Posterior cingulate gyrus (tissue), 11 donors: Measurements from ENCODE around the gene SPAG7.

Experiments
- DNase-seq, 10 donors: peaks; one replicate each; pipeline versions ENCODE4 v3.0.0 to v3.0.0-alpha.2; 2020 to 2021; ENCODE audit warnings: mixed read lengths in 3 of 10
- intact Hi-C: fragments of 100-400 bp; cut with DNase I; formaldehyde crosslinking; loops from one replicate; pipeline ENCODE4 v1.15.1; 2023

The SPAG7 gene

DNA sequence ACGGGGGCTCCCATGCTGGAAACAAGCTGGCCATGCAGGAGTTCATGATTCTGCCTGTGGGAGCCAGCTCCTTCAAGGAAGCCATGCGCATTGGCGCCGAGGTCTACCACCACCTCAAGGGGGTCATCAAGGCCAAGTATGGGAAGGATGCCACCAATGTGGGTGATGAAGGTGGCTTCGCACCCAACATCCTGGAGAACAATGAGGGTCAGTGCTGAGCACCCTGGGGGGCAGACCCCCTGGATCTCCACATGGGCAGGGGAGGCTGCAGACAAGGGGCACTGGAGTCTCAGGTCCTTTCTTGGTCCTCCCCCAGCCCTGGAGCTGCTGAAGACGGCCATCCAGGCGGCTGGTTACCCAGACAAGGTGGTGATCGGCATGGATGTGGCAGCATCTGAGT, 12.5 kb downstream of the SPAG7 start:
- intact Hi-C loops, result no loop called here
- peak in 2 of 10 donors; percentile 55 to 66 for DNase-seq

DNA sequence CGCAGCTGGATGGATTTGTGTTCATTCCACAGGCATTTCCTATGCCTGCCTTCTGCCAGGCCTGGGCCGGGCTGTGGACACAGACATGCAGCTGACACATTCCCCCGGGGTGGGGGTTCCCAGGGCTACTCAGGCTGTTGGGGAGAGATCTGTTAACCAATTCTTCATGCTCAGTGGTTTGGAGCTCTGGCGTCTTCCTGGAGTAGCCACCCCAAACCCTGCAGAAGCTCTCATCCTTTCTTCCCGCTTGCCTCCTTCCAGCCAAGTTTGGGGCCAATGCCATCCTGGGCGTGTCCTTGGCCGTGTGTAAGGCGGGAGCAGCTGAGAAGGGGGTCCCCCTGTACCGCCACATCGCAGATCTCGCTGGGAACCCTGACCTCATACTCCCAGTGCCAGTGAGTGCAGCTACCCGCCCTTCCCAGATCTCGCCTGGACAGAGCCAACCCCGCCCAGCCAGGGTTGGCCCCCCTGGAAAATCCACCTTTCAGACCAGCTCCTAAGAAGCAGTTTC, 14.1 kb downstream of the SPAG7 start:
- DNase-seq, result peak in 2 of 10 donors; percentile 45 to 77
- intact Hi-C loops, result no loop called here

GRCh38 chr17:4951486-4951885, 16.1 kb downstream of the SPAG7 start:
- intact Hi-C loops, result no loop called here
- peak in 1 of 10 donors; percentile 28 for DNase-seq

- peak in 1 of 10 donors; percentile 63 for DNase-seq
- intact Hi-C loops, result no loop called here
Measured at GRCh38 chr17:4950746-4951204, 16.8 kb downstream of the SPAG7 start, which contains the start of gene ENO3. ENO3 (plus strand) TSS chr17:4951119; CDS start chr17:4951830, 711 bp downstream.

DNA sequence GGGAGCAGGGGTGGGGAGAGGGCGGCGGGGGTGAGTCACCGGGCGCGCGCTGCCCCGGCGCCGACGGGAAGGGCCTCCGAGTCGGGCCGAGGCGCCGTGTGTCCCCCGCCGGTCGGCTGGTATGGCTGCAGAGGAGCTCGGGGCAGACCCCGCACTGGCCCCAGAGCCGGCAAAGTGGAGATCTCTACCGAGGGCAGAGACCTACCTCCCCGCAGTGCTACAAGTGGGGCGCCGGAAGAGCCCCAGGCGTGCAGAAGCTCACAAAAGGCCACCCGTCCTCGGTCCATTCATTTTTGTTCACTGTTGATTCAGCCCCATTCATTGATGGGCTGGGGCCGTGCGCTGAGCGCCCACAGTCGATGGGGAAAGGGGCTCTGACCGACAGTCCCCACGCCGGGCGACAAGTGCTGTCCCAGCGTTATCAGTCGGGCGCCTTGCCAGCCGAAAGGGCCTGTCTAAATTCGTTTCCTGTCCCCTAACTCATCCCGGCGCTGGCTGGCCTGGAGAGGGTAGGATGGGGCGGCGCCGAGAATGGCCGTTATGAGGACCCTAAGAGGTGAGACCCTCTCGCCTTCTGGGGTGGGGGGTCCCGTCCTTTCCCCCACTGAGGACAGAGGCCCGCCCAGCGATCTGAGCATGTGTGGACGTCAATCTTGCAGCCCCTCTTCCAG, 17.4 kb downstream of the SPAG7 start:
- intact Hi-C loops, result no loop called here
- DNase-seq, result peak in 3 of 10 donors; percentile 19 to 87 (median 64)

GRCh38 chr17:4949321-4950074, 18.1 kb downstream of the SPAG7 start:
- intact Hi-C loops, result loop anchor here (5.0 kb wide), 1 partner anchor 38 kb away; the partner anchor contains the start of gene CAMTA2
- peak in 2 of 10 donors; percentile 34 to 86 for DNase-seq

DNA sequence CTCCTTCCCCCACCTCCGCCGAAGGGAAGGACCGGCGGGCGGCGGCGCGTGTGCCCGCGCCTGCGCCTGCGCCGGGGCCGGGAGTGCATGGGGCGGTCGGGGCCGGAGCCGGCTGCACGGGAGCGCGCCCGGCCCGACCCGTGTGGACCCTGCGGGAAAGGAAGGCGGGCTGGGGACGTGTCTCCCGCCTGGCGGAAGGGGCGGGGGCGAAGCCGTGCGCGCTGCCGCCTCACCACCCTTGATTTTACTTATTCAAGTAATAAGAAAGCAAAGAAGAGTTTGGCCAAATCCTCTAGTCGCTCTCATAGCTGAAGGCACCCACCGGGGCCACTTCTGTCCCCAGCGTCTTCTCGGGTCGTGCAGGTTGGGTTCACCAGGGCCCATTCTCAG, 18.7 kb downstream of the SPAG7 start:
- intact Hi-C loops, result loop anchor here (1.0 to 5.0 kb wide), 2 partner anchors 18 to 38 kb away; partner anchors contain the start of genes CAMTA2 and SPAG7

DNA sequence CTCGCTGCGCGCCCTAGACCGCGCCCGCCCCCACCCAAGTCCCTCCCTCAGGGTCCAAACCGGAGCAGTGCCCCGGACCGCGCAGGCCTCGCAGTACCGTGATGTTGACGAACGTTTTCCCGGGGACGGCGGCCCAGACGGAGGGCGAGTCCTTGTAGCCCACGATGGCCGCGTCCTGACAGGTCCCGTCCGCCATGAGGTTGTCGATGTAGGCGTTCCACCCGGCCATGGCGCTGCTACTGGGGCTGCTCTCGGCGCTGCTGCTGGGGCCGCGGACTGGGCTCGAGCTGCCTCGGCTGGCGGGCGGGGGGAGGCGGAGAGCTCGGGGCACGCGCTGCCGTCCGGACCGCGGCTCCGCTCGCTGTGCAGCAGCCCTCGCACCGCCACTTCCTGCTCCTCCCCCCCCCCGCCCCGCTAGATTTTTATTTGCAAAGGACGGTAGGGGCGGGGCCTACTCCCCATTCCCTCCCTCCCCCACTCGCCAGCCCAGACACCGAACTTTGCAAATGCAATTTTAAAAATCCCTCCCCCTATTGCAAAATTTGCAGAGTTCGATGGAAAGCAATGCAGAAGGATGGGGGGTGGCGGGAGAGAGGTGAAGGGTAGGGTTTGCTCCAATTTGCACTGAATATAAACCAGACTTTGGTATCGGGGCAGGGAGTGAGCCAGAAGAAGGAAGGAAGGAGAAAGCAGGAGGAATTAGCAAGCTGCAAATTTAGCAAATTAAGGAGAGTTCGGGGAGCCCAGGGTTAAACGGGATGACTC, 19.3 kb downstream of the SPAG7 start, which contains the start of gene PFN1:
Gene PFN1, minus strand, starts transcription at position 365 of the 765 bp plus-strand sequence. Its CDS starts 136 bp downstream, at position 229.
- DNase-seq, result peak; percentile 63 to 96 (median 80)
- intact Hi-C loops, result loop anchor here (1.0 to 5.0 kb wide), 2 partner anchors 19 to 39 kb away; partner anchors contain the start of genes CAMTA2 and SPAG7

More for the DNA sequence above, 18.7 kb downstream of the SPAG7 start:
- peak; percentile 55 to 96 (median 69) for DNase-seq

DNA sequence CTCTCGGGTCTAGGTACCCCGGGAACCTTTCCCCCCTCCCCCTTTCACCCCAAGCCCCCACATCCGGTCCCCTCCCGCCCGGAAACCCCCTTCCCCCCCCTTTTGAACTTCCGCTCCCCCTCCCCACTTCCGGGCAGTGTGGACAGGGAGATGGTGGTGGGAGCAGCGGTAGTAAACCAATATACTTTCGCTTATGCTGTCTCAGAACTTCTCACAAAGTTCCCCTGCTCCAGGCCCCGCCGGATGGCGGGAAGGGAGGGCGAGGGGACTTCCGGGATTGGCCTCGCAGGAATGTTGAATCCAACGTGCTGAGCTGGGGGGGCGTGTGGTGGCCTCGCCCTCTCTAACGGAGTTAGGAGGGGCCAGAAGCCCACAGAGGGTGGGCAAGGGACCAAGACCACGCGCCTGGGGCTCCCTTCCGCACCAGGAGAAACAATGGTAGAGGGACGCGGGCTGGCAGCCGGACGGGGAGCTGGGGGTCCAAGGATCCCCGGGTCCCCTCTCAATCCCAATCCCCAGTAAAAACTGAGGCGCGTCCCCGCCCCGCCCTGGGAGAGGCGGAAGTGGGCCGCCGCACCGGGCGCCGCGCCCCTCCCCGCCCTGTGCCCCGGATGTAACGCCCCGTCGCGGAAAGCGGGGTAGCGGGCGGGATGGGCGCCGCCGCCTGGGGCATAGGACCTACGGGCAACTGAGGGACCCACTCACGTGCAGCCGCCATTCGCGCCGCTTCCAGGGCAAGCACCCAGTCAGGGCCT, 20.0 kb downstream of the SPAG7 start:
- intact Hi-C loops, result loop anchor here (1.0 to 5.0 kb wide), 2 partner anchors 20 to 40 kb away; partner anchors contain the start of genes CAMTA2 and SPAG7
- peak in 6 of 10 donors; percentile 31 to 90 (median 44) for DNase-seq

GRCh38 chr17:4947010-4947410, 20.6 kb downstream of the SPAG7 start:
- intact Hi-C loops, result loop anchor here (5.0 kb wide), 1 partner anchor 40 kb away; the partner anchor contains the start of gene CAMTA2
- peak in 1 of 10 donors; percentile 39 for DNase-seq

DNA sequence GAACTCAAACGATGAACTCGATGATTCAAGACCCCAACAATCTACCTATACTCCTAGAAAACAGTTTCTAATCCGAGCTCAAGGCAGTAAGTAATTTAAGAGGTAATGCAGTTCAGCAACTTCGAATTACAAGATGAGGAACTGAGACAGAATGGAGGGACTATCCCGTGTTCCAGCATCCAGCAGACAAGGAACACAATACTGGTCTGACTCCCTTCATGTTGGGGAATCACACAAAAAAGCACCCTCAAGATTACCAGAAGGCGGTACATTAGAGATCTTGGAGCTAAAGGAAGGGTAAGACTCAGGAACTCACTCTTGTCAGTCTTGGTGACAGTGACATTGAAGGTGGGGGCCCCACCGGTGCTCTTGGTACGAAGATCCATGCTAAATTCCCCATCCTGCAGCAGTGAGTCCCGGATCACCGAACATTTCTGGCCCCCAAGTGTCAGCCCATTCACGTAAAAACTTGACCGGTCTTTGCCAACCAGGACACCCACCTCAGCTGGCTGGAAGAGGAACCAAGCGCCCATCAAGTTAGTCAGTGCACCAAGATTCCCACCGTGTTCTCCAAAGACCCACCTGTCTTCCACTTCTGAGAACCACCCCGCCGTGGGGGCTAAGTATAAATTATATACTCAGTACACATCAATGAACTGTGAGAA, 21.2 kb downstream of the SPAG7 start:
- DNase-seq, result no peak
- intact Hi-C loops, result loop anchor here (5.0 kb wide), 1 partner anchor 41 kb away; the partner anchor contains the start of gene CAMTA2

- intact Hi-C loops, result loop anchor here (5.0 kb wide), 1 partner anchor 41 kb away; the partner anchor contains the start of gene CAMTA2
- no peak for DNase-seq
Measured at GRCh38 chr17:4945944-4946280, 21.7 kb downstream of the SPAG7 start.

- DNase-seq, result peak in 7 of 10 donors; percentile 26 to 92 (median 74)
- intact Hi-C loops, result loop anchor here (5.0 kb wide), 1 partner anchor 42 kb away; the partner anchor contains the start of gene CAMTA2
Measured at GRCh38 chr17:4945176-4945943, 22.3 kb downstream of the SPAG7 start.

- peak in 2 of 10 donors; percentile 44 to 74 for DNase-seq
- intact Hi-C loops, result loop anchor here (5.0 kb wide), 1 partner anchor 43 kb away; the partner anchor contains the start of gene CAMTA2
Measured at GRCh38 chr17:4944554-4945175, 23.0 kb downstream of the SPAG7 start.

DNA sequence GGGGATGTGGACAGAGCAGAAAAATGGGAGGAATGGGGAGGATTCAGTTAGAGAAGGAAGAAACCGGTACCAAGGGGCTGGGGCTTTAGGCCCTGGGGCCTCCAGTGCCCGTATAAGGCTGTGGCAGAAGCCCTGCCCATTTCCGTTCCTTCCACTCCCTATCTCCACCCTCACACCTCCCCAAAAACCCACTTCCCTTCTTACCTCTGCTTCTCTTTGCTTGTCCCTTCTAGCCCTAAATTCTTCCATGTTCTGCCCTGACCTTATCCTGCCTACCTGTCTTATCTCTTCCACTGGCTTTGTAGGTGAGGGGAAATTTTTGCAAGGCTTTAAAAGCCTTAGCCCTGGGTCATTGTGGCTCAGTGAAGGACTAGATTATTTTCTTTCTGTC, 23.5 kb downstream of the SPAG7 start:
- DNase-seq, result peak in 1 of 10 donors; percentile 1
- intact Hi-C loops, result no loop called here

DNA sequence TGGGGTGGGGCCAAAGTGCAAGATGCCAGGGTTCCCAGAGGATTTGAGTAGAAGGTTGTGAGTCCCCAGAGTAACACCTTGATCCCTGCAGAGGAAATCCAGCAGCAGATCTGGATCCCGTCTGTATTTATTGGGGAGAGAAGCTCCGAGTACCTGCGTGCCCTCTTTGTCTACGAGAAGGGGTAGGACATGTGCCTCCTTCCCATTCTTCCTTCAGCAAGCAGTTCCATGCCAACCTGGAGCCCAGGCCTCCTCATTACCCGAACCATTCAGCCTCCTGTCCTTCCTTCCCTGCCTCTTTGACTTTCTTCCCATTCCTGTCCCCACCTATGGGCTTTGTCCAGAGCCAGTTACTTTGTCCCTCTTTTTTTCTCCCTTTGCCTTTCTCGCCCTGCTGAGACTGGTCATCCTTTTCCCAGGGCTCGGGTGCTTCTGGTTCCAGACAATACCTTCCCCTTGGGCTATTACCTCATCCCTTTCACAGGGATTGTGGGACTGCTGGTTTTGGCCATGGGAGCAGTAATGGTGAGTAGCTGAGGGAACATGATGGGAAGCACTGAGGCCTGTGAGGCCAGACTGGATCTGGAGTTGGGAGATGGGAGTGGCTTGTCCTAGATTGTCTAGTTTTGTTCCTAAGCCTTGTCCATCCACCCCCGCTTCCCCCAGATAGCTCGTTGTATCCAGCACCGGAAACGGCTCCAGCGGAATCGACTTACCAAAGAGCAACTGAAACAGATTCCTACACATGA, 24.7 kb downstream of the SPAG7 start:
- DNase-seq, result peak in 3 of 10 donors; percentile 2 to 41 (median 12)
- intact Hi-C loops, result no loop called here

- DNase-seq, result no peak
- intact Hi-C loops, result loop anchor here (2.0 kb wide), 1 partner anchor 26 kb away; the partner anchor contains the start of gene SPAG7
Measured at GRCh38 chr17:4941319-4941610, 26.4 kb downstream of the SPAG7 start.
